Heart left ventricle (tissue), 16 donors: ENCODE measurements around the gene LMBR1. TPM values are rescaled to one million over a fixed set of nuclear protein-coding genes. Genes with fewer than 3 reads are reported as not detected.

ENCODE experiments used
- ATAC-seq, 4 donors: fragments of 200-7000 bp; cut with Tn5 transposase; one replicate each; pipeline ENCODE4 v1.9.1; 2020 to 2022; ENCODE audit warnings: moderate library complexity in 4 of 4, mild to moderate bottlenecking in 3 of 4, moderate number of reproducible peaks in 1 of 4
- DNase-seq, 5 donors: peaks; one replicate each; pipeline ENCODE4 v3.0.0-alpha.2; 2020
- H3K27ac ChIP-seq, 12 donors: fragments of 200-600 bp; sonication (generic) in 4 of 12; one replicate each; pipeline versions ENCODE4 v1.5.0 to v1.8.0; 2016 to 2022; ENCODE audit warnings: mild to moderate bottlenecking in 2 of 12
- H3K27me3 ChIP-seq, 9 donors: fragments of 200-600 bp; sonication (generic) in 2 of 9; one replicate each; pipeline versions ENCODE4 v1.5.1 to v1.8.0; 2016 to 2022; ENCODE audit warnings: mild to moderate bottlenecking in 3 of 9
- H3K36me3 ChIP-seq, 9 donors: fragments of 200-600 bp; sonication (generic) in 2 of 9; one replicate each; pipeline versions ENCODE4 v1.5.0 to v1.8.0; 2018 to 2022; ENCODE audit warnings: mild to moderate bottlenecking in 2 of 9
- H3K4me1 ChIP-seq, 12 donors: fragments of 200-600 bp; sonication (generic) in 4 of 12; one replicate each; pipeline versions ENCODE4 v1.5.0 to v1.8.0; 2016 to 2022; ENCODE audit warnings: mild to moderate bottlenecking in 3 of 12
- H3K4me3 ChIP-seq, 12 donors: fragments of 200-600 bp; sonication (generic) in 4 of 12; one replicate each; pipeline versions ENCODE4 v1.5.0 to v1.8.0; 2017 to 2022; ENCODE audit warnings: mild to moderate bottlenecking in 9 of 12, moderate library complexity in 4 of 12
- H3K9me3 ChIP-seq, 12 donors: fragments of 200-600 bp; sonication (generic) in 4 of 12; one replicate each; pipeline versions ENCODE4 v1.5.0 to v1.8.0; 2016 to 2022; ENCODE audit warnings: mild to moderate bottlenecking in 1 of 12
- CTCF ChIP-seq, 12 donors: fragments of 200-600 bp; sonication (generic) in 4 of 12; IDR thresholded peaks; one replicate each; pipeline versions ENCODE4 v1.5.0 to v1.8.0; 2018 to 2022; ENCODE audit warnings: antibody characterized with exemption in 12 of 12, mild to moderate bottlenecking in 5 of 12
- POLR2A ChIP-seq, 2 donors: fragments of 450-650 bp; IDR thresholded peaks; one replicate each; pipeline ENCODE4 v1.6.1; 2017; ENCODE audit warnings: antibody characterized with exemption in 2 of 2, mild to moderate bottlenecking in 2 of 2, moderate library complexity in 2 of 2
- WGBS, 4 donors: extraction: QIAGEN DNeasy Blood & Tissue Kit in 2 of 4; methylation state at CpG; one replicate each; pipeline versions ENCODE4 v1.1.5 to v1.1.7; 2013 to 2018; 5-methylcytosine and 5-hydroxymethylcytosine counted together
- intact Hi-C, 10 donors: fragments of 100-400 bp; cut with DNase I; formaldehyde crosslinking; loops; one replicate each; pipeline versions ENCODE4 v1.11.1 to v1.14.2; 2022
- polyA plus RNA-seq, 2 donors: library from polyadenylated mRNA; stranded (reverse); fragments of 200-250 nt; gene quantifications; one replicate each; pipeline ENCODE4 v1.2.3, GENCODE V29; 2013
- total RNA-seq, 9 donors: library from RNA; depleted of rRNA in 2 of 9; stranded (reverse); fragments of >200 nt in 2 of 9; fragmentation: NEBNext Ultra II Directional in 3 of 9; extraction: Animal tissue kit (Norgen Biotek cat#: 25700) in 3 of 9; gene quantifications; one replicate each; pipeline versions ENCODE4 v1.1.0 to v1.2.4, GENCODE V29; 2016 to 2023
- donor health status: ischemic (EF 13 %, LVEDD 7.1; RV severe dilation, severe dysfunction).
- donor health status: healthy with polysubstance abuse.
- donor health status: DM: no; HTN: yes; CAD: no.
- donor health status: DM: no; HTN: no; CAD: no.
- donor health status: ischemic (EF 25% LVEDD 6.9; RV normal size, moderate dysfunction).
- donor health status: ischemic (EF 25% LVEDD 5.7; RV mildly dilated, moderate dysfunction).
- donor health status: healthy.
- donor health status: DM: yes; HTN: yes; CAD: no.
- donor health status: ischemic (EF 35%, LVEDD 5.7; RV mildly dilated, moderate dysfunction).
- donor health status: nonischemic (EF 11% LVEDD 7.7; RV severe dilation, severe dysfunction).
- donor health status: DM: yes; HTN: yes; CAD: no.
- donor health status: PGD.
- donor health status: ischemic (EF 29% LVEDD 5.4; RV normal size, mild dysfunction).
- donor health status: nonischemic (EF 23%, LVEDD 6.1; RV moderate dilation, normal function).

The LMBR1 gene
- total and polyA plus RNA-seq, 11 donors, result 5.8 to 51.9 (median 37.1) TPM

GRCh38 chr7:156669035-156669828 lies 223.8 kb downstream of the LMBR1 start:
- DNase-seq (no peak), ATAC-seq (no peak)
- TF ChIP-seq POLR2A (IDR thresholded peaks at IDR 0.05), result no peak
- TF ChIP-seq CTCF (IDR thresholded peaks at IDR 0.05), result no peak
- Histone ChIP-seq H3K27ac (no peak overlapping the region), H3K4me3 (no peak overlapping the region), H3K9me3 (no peaks in the 10 kb centered on the region), H3K27me3 (no peaks in the 10 kb centered on the region), H3K4me1 (no peaks in the 10 kb centered on the region), H3K36me3 (peaks cover 0 to 32% (median 16%) of the 10 kb centered on the region in 9 donors)
- intact Hi-C loops, result loop anchor here in 1 of 10 donors (10.0 kb wide), 1 partner anchor 204 kb away; no protein-coding TSS in a partner anchor
- 94 to 96% (median 95%) methylated on average over 14 to 19 of the region's 19 CpGs for WGBS, 4 donors

GRCh38 chr7:156668130-156668741 lies 224.7 kb downstream of the LMBR1 start:
- H3K4me1 ChIP-seq, result no peaks in the 10 kb centered on the region
- intact Hi-C loops, result loop anchor here in 1 of 10 donors (10.0 kb wide), 1 partner anchor 203 kb away; no protein-coding TSS in a partner anchor
- H3K9me3 ChIP-seq, result no peaks in the 10 kb centered on the region
- no peak for TF ChIP-seq CTCF (IDR thresholded peaks at IDR 0.05)
- TF ChIP-seq POLR2A (IDR thresholded peaks at IDR 0.05), result no peak
- no peak for ATAC-seq
- H3K36me3 ChIP-seq, result peaks cover 0 to 32% (median 10%) of the 10 kb centered on the region in 9 donors
- WGBS, 4 donors, result 93 to 97% (median 95%) methylated on average over 13 of the region's 13 CpGs
- no peak for DNase-seq
- H3K27me3 ChIP-seq, result no peaks in the 10 kb centered on the region
- H3K27ac ChIP-seq, result no peak overlapping the region
- no peak overlapping the region for H3K4me3 ChIP-seq

GRCh38 chr7:156667110-156667426 lies 225.9 kb downstream of the LMBR1 start:
- Histone ChIP-seq H3K27me3 (no peaks in the 10 kb centered on the region), H3K27ac (no peak overlapping the region), H3K36me3 (peaks cover 0 to 21% (median 3%) of the 10 kb centered on the region in 9 donors), H3K9me3 (no peaks in the 10 kb centered on the region), H3K4me3 (no peak overlapping the region), H3K4me1 (no peaks in the 10 kb centered on the region)
- TF ChIP-seq POLR2A (IDR thresholded peaks at IDR 0.05) (no peak), CTCF (IDR thresholded peaks at IDR 0.05) (no peak)
- 86 to 94% (median 91%) methylated on average over 1 of the region's 1 CpG for WGBS, 4 donors
- no peak for DNase-seq
- ATAC-seq, result no peak
- intact Hi-C loops, result loop anchor here in 1 of 10 donors (10.0 kb wide), 1 partner anchor 202 kb away; no protein-coding TSS in a partner anchor

GRCh38 chr7:156666368-156667109 lies 226.4 kb downstream of the LMBR1 start:
- intact Hi-C loops, result loop anchor here in 1 of 10 donors (10.0 kb wide), 1 partner anchor 202 kb away; no protein-coding TSS in a partner anchor
- DNase-seq (no peak), ATAC-seq (no peak)
- no peaks in the 10 kb centered on the region for H3K27me3 ChIP-seq
- peaks cover 0 to 20% (median 0%) of the 10 kb centered on the region in 9 donors for H3K36me3 ChIP-seq
- no peaks in the 10 kb centered on the region for H3K4me1 ChIP-seq
- 68 to 82% (median 78%) methylated on average over 8 of the region's 8 CpGs for WGBS, 4 donors
- no peak overlapping the region for H3K27ac ChIP-seq
- no peaks in the 10 kb centered on the region for H3K9me3 ChIP-seq
- TF ChIP-seq CTCF (IDR thresholded peaks at IDR 0.05), result no peak
- H3K4me3 ChIP-seq, result no peak overlapping the region
